Neural cell (in vitro differentiated cells): ENCODE measurements around the gene FAM200C. TPM values are rescaled to one million over a fixed set of nuclear protein-coding genes. Genes with fewer than 3 reads are reported as not detected.

Source experiments
- H2AFZ ChIP-seq: fragments of 200-600, 300-800 bp; sonication (generic), shearing (Covaris generic); 2 replicates; pipeline ENCODE4 v1.6.0; 2014; ENCODE audit warnings: low read depth, mild to moderate bottlenecking, antibody characterized with exemption, low read length, moderate library complexity
- H3F3A ChIP-seq: fragments of 200-600 bp; shearing (Covaris generic); 2 replicates; pipeline ENCODE4 v1.6.1; 2016; ENCODE audit warnings: mild to moderate bottlenecking, moderate library complexity, mixed read lengths, antibody characterized with exemption, low read length; ENCODE audit not compliant: insufficient read depth, poor library complexity, severe bottlenecking
- H3K27ac ChIP-seq: fragments of 200-600, 300-800 bp; sonication (generic), shearing (Covaris generic); 2 replicates; pipeline ENCODE4 v1.5.1; 2014; ENCODE audit warnings: mild to moderate bottlenecking, low read length, moderate library complexity
- H3K27me3 ChIP-seq: fragments of 300-800, 200-600 bp; sonication (generic), shearing (Covaris generic); 2 replicates; pipeline ENCODE4 v1.6.0; 2014; ENCODE audit warnings: mild to moderate bottlenecking, low read depth, low read length, moderate library complexity; ENCODE audit not compliant: insufficient read depth
- H3K36me3 ChIP-seq: fragments of 300-800, 200-600 bp; sonication (generic), shearing (Covaris generic); 2 replicates; pipeline ENCODE4 v1.5.1; 2014; ENCODE audit warnings: mild to moderate bottlenecking, antibody characterized with exemption, low read length, moderate library complexity; ENCODE audit not compliant: insufficient read depth
- H3K4me2 ChIP-seq: fragments of 300-800, 200-600 bp; sonication (generic), shearing (Covaris generic); 2 replicates; pipeline ENCODE4 v1.6.0; 2014; ENCODE audit warnings: mild to moderate bottlenecking, low read length
- H3K4me3 ChIP-seq: fragments of 300-800, 200-600 bp; sonication (generic), shearing (Covaris generic); 2 replicates; pipeline ENCODE4 v1.5.1; 2014; ENCODE audit warnings: mild to moderate bottlenecking, low read length, moderate library complexity
- H3K79me2 ChIP-seq: fragments of 200-600 bp; shearing (Covaris generic); replicated peaks from 2 replicates; pipeline ENCODE4 v1.6.0; 2014; ENCODE audit warnings: mild to moderate bottlenecking, low read length, moderate library complexity; ENCODE audit not compliant: insufficient read depth
- H3K9ac ChIP-seq: fragments of 300-800, 200-600 bp; sonication (generic), shearing (Covaris generic); 2 replicates; pipeline ENCODE4 v1.6.1; 2016; ENCODE audit warnings: mild to moderate bottlenecking, low read length, mixed read lengths
- H3K9me2 ChIP-seq: fragments of 200-600 bp; shearing (Covaris generic); 2 replicates; pipeline ENCODE4 v1.6.1; 2016; ENCODE audit warnings: mild to moderate bottlenecking, low read length, mixed read lengths; ENCODE audit not compliant: insufficient read depth
- H3K9me3 ChIP-seq: fragments of 200-600, 300-800 bp; sonication (generic), shearing (Covaris generic); 2 replicates; pipeline ENCODE4 v1.6.1; 2016; ENCODE audit warnings: mild to moderate bottlenecking, mixed run types, low read length, moderate library complexity, mixed read lengths
- H4K20me1 ChIP-seq: fragments of 200-600 bp; shearing (Covaris generic); 2 replicates; pipeline ENCODE4 v1.6.1; 2016; ENCODE audit warnings: mild to moderate bottlenecking, mixed run types; ENCODE audit not compliant: insufficient read depth
- EP300 ChIP-seq: fragments of 450-650 bp; conservative IDR thresholded peaks from 2 replicates; pipeline ENCODE4 v1.6.1; 2014; ENCODE audit warnings: antibody characterized with exemption, mild to moderate bottlenecking, moderate library complexity; ENCODE audit not compliant: poor library complexity, severe bottlenecking
- EZH2 ChIP-seq: fragments of 200-600, 300-800 bp; shearing (Covaris generic), sonication (generic); IDR thresholded peaks from 2 replicates; pipeline ENCODE4 v1.6.1; 2014; ENCODE audit warnings: antibody characterized with exemption, low read length, borderline replicate concordance, mild to moderate bottlenecking; ENCODE audit not compliant: insufficient read depth, poor library complexity, severe bottlenecking
- MXI1 ChIP-seq: fragments of 450-650 bp; conservative IDR thresholded peaks from 2 replicates; pipeline ENCODE4 v1.6.1; 2014; ENCODE audit warnings: antibody characterized with exemption, mild to moderate bottlenecking; ENCODE audit not compliant: poor library complexity, severe bottlenecking
- POLR2AphosphoS5 ChIP-seq: IDR thresholded peaks from 2 replicates; pipeline ENCODE4 v1.6.1; 2012
- RAD21 ChIP-seq: fragments of 450-650 bp; conservative IDR thresholded peaks from 2 replicates; pipeline ENCODE4 v1.6.1; 2014; ENCODE audit warnings: antibody characterized with exemption, mild to moderate bottlenecking, moderate library complexity
- REST ChIP-seq: IDR thresholded peaks from 2 replicates; pipeline ENCODE4 v1.6.1; 2012; ENCODE audit warnings: borderline replicate concordance
- SMC3 ChIP-seq: fragments of 450-650 bp; conservative IDR thresholded peaks from 2 replicates; pipeline ENCODE4 v1.6.1; 2014; ENCODE audit warnings: antibody characterized with exemption, mild to moderate bottlenecking, moderate library complexity; ENCODE audit not compliant: poor library complexity
- TAF1 ChIP-seq: IDR thresholded peaks from 2 replicates; pipeline ENCODE4 v1.6.1; 2012; ENCODE audit warnings: low read depth
- polyA plus RNA-seq: library from polyadenylated mRNA; depleted of rRNA; stranded (reverse); fragments of >200 nt; gene quantifications from 2 replicates; pipeline ENCODE4 v1.2.3, GENCODE V29; 2014
- TF ChIP-seq, protein P1 (sequence below): fragments of 450-650 bp; IDR thresholded peaks from 2 replicates; pipeline ENCODE4 v1.5.1; 2014; ENCODE audit warnings: antibody characterized with exemption, mild to moderate bottlenecking, moderate library complexity; ENCODE audit not compliant: poor library complexity, severe bottlenecking

The FAM200C gene
- polyA plus RNA-seq, 1 donor from 2014 or later = 21.6 TPM

DNA sequence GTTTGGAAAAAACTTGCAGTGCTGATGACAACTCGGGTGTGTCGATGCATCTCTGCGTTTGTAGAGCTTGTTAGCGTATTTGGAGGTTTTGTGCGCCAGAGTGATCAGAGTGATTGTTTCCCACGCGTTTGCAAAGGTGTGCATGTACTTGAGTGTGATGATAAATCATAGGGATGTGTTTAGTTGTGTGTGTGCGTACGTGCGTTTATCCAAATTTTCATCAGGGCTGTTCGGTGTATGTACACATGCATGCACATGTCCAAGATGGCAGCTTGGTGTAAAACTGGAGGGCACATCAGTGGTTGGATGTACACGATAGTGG is 29.2 kb downstream of the FAM200C start:
- Histone ChIP-seq H3K4me2 (peak overlapping the region; percentile 22), H3K36me3 (no peaks in the 10 kb centered on the region), H3K79me2 (no peaks in the 10 kb centered on the region), H3K9me2 (no peaks in the 10 kb centered on the region), H3K9ac (peak overlapping the region; percentile 49), H3K27me3 (peaks cover 12% of the 10 kb centered on the region), H3F3A (no peaks in the 10 kb centered on the region), H4K20me1 (no peaks in the 10 kb centered on the region), H3K27ac (no peak overlapping the region), H3K9me3 (no peaks in the 10 kb centered on the region), H3K4me3 (peak overlapping the region; percentile 70), H2AFZ (no peak overlapping the region)
- TF ChIP-seq TAF1 (no peak), POLR2AphosphoS5 (no peak), RAD21 (no peak), REST (no peak), MXI1 (no peak), EZH2 (no peak), SMC3 (no peak), EP300 (no peak)
- TF ChIP-seq, protein P1, sequence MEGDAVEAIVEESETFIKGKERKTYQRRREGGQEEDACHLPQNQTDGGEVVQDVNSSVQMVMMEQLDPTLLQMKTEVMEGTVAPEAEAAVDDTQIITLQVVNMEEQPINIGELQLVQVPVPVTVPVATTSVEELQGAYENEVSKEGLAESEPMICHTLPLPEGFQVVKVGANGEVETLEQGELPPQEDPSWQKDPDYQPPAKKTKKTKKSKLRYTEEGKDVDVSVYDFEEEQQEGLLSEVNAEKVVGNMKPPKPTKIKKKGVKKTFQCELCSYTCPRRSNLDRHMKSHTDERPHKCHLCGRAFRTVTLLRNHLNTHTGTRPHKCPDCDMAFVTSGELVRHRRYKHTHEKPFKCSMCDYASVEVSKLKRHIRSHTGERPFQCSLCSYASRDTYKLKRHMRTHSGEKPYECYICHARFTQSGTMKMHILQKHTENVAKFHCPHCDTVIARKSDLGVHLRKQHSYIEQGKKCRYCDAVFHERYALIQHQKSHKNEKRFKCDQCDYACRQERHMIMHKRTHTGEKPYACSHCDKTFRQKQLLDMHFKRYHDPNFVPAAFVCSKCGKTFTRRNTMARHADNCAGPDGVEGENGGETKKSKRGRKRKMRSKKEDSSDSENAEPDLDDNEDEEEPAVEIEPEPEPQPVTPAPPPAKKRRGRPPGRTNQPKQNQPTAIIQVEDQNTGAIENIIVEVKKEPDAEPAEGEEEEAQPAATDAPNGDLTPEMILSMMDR = no peak

DNA sequence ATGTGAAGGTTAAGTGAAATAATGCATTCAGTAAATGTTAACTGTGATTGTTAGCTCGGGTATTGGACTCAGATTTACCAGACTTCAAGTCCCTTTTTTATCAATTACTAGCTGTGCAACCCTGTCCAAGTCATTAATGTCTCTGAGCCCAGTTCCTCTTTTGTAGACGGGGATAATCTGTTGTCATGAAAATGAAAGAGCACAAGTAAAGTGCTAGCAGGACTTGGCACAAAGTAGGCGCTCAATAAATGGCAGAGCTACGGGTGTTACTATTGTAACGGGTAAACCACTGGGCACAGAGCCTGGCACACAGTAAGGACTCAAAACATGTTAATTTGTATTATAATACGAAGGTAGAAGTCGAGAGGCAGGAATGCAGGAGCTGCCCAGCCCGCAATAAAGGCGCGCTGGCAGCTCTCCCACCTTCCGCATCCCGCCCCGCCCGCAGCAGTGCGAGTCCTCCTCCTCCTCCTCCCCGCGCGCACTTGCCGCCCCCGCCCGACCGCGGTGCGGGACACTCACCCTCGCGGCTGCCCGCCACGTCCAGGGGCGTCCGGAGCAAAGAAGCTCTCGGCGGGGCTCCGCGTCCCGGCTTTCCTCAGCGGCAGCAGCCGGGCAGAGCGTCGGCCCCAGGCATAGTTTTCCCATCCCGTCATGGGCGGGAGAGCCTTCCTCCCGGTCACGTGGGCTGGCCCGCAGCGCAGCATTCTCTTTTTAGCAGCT is 29.7 kb downstream of the FAM200C start, which contains the start of gene C1QTNF2:
Gene C1QTNF2, minus strand, starts transcription at position 637 of the 723 bp plus-strand sequence. CDS start 15,615 bp downstream, outside the sequence.
- Histone ChIP-seq H4K20me1 (no peaks in the 10 kb centered on the region), H3K27ac (no peak within 1 kb of the TSS), H3K36me3 (no peaks in the 10 kb centered on the region), H3K9ac (peak within 1 kb of the TSS; percentile 49), H3K79me2 (no peaks in the 10 kb centered on the region), H3K9me3 (no peaks in the 10 kb centered on the region), H3K4me2 (peak within 1 kb of the TSS; percentile 22), H2AFZ (no peak within 1 kb of the TSS), H3F3A (no peaks in the 10 kb centered on the region), H3K4me3 (peak within 1 kb of the TSS; percentile 70), H3K27me3 (peaks cover 12% of the 10 kb centered on the region), H3K9me2 (no peaks in the 10 kb centered on the region)
- TF ChIP-seq TAF1 = no peak
- TF ChIP-seq REST = peak; percentile 33
